Retina (tissue), 1 donor: ENCODE measurements around the gene TOMM22.
"Not testable (repeated sequence)": the region's sequence is repeated elsewhere in the genome, so short reads cannot be mapped to it uniquely, and the experiment has no call there.

Source experiments
- DNase-seq: peaks from one replicate; pipeline ENCODE4 v3.0.0-alpha.2; 2016

Gene TOMM22

GRCh38 chr22:38681582-38682335 lies at the start of gene TOMM22:
TSS of gene TOMM22 (plus strand) at chr22:38681957. CDS start at chr22:38681979, 22 bp downstream.
- DNase-seq: peak; percentile 93

GRCh38 chr22:38632528-38632927 lies 49.2 kb upstream of the TOMM22 start:
- DNase-seq: no peak

GRCh38 chr22:38638216-38638615 lies 43.5 kb upstream of the TOMM22 start:
- DNase-seq: no peak

- no peak for DNase-seq
Observed at GRCh38 chr22:38638728-38639127, 43.0 kb upstream of the TOMM22 start.

- DNase-seq: no peak
Observed at GRCh38 chr22:38641476-38642040, 40.2 kb upstream of the TOMM22 start.

GRCh38 chr22:38644245-38644644 lies 37.5 kb upstream of the TOMM22 start:
- DNase-seq: not testable (repeated sequence)

- DNase-seq: no peak
Observed at GRCh38 chr22:38645430-38645829, 36.3 kb upstream of the TOMM22 start.

- DNase-seq: no peak
Observed at GRCh38 chr22:38649841-38650522, 31.8 kb upstream of the TOMM22 start.

GRCh38 chr22:38652859-38653258 lies 28.9 kb upstream of the TOMM22 start:
- no peak for DNase-seq

- DNase-seq: no peak
Observed at GRCh38 chr22:38653741-38654140, 28.0 kb upstream of the TOMM22 start.

GRCh38 chr22:38655519-38656255 lies 26.1 kb upstream of the TOMM22 start:
- no peak for DNase-seq

GRCh38 chr22:38656256-38657044 lies 25.3 kb upstream of the TOMM22 start, which contains the start of the genes CBY1 and FAM227A:
TSS of gene CBY1 (plus strand) at chr22:38656638. CDS start at chr22:38668055, 11,417 bp downstream.
TSS of gene FAM227A (minus strand) at chr22:38656392. CDS start at chr22:38650168, 6,224 bp downstream.
- peak; percentile 98 for DNase-seq

GRCh38 chr22:38657045-38657909 lies 24.5 kb upstream of the TOMM22 start:
- peak; percentile 68 for DNase-seq

- DNase-seq: no peak
Observed at GRCh38 chr22:38674888-38675287, 6.9 kb upstream of the TOMM22 start.

GRCh38 chr22:38675833-38676232 lies 5.9 kb upstream of the TOMM22 start:
- DNase-seq: no peak

GRCh38 chr22:38684895-38685294 lies 3.1 kb downstream of the TOMM22 start:
- no peak for DNase-seq

GRCh38 chr22:38685761-38686160 lies 4.0 kb downstream of the TOMM22 start:
- no peak for DNase-seq

GRCh38 chr22:38689651-38690050 lies 7.9 kb downstream of the TOMM22 start:
- DNase-seq: no peak

- no peak for DNase-seq
Observed at GRCh38 chr22:38694049-38694448, 12.3 kb downstream of the TOMM22 start.

GRCh38 chr22:38694940-38695339 lies 13.2 kb downstream of the TOMM22 start:
- DNase-seq: no peak
